ENCODE results near the gene ZC3H18. TPM values are rescaled to one million over a fixed set of nuclear protein-coding genes. Genes with fewer than 3 reads are reported as not detected.

ZC3H18 gene
- total RNA-seq, 4 donors from 2014 or later, result 8.8 to 19.2 (median 13.5) TPM

DNA sequence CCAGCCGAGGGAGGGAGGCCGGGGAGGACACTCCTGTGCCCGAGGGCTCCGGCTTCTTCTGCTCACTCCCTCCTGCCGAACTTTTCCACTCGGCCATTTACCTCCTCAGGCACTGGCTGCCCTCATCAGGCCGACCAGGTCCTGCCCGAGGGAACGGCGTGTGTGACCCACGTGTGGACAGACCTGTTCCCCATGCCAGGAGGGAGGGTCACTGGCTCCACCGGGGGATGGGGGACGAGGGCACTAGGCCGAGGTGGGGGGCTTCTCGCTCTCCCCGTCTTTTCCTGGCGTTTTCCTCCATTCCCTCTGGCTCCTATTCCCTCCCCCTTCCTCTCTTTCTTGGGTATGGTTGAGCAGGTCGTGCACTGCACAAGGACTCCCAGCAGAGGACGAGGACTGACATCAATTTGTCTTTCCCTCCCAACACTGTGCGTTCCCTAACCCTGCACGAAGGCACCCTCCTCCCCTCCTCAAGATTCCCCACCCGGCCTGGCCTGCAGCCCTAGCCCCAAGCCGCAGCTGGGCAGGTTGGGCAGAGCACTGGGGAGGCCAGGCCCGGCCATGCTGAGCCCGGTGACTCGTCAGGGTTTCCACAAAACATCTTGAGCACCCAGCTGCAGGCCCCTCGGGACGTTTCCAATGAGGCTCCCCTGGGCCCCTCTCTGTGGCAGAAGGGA lies 64.9 kb downstream of the ZC3H18 start:
- TF ChIP-seq, protein P1, sequence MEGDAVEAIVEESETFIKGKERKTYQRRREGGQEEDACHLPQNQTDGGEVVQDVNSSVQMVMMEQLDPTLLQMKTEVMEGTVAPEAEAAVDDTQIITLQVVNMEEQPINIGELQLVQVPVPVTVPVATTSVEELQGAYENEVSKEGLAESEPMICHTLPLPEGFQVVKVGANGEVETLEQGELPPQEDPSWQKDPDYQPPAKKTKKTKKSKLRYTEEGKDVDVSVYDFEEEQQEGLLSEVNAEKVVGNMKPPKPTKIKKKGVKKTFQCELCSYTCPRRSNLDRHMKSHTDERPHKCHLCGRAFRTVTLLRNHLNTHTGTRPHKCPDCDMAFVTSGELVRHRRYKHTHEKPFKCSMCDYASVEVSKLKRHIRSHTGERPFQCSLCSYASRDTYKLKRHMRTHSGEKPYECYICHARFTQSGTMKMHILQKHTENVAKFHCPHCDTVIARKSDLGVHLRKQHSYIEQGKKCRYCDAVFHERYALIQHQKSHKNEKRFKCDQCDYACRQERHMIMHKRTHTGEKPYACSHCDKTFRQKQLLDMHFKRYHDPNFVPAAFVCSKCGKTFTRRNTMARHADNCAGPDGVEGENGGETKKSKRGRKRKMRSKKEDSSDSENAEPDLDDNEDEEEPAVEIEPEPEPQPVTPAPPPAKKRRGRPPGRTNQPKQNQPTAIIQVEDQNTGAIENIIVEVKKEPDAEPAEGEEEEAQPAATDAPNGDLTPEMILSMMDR (IDR thresholded peaks at IDR 0.05; ENCODE audit: low read depth), result no peak

DNA sequence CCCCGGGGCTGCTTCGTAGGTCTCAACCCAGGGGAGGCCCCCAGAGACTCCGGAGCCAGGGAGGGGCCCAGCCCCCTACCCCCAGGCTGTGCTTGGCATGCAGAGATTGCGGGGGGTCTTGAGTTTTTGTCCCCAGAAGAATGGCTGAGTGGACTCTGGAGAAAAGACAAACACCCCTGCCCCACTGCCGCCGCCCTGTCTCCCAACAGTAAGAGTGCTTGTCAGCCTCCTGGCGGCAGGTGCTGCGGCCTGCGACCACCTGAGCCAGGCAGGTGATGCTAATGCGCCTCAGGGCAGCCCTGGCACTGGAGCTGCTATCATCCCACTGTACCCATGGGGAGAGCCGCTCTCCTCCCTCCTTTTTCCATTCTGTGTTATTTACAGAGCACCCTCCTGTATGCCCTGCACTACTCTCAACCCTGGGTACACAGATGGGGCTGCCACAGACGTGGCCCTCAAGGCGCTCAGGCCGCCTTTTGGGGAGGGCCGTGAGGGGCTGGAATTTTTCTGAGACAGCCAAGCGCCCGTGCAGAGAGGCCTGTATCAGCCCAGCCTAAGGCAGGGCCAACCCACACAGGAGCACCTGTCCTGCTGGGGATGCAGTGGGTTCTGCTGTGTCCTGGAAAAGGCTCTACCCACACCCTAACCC lies 65.6 kb downstream of the ZC3H18 start:
- TF ChIP-seq, protein P1 (IDR thresholded peaks at IDR 0.05; ENCODE audit: low read depth), result no peak

GRCh38 chr16:88636488-88637265 lies 66.5 kb downstream of the ZC3H18 start:
- TF ChIP-seq, protein P1 (IDR thresholded peaks at IDR 0.05; ENCODE audit: low read depth), result no peak

- TF ChIP-seq, protein P1 (IDR thresholded peaks at IDR 0.05; ENCODE audit: low read depth), result no peak
Observed at GRCh38 chr16:88638323-88639230, 68.4 kb downstream of the ZC3H18 start, which contains the start of gene IL17C. IL17C (plus strand) TSS chr16:88638572; CDS start chr16:88638642, 70 bp downstream.

DNA sequence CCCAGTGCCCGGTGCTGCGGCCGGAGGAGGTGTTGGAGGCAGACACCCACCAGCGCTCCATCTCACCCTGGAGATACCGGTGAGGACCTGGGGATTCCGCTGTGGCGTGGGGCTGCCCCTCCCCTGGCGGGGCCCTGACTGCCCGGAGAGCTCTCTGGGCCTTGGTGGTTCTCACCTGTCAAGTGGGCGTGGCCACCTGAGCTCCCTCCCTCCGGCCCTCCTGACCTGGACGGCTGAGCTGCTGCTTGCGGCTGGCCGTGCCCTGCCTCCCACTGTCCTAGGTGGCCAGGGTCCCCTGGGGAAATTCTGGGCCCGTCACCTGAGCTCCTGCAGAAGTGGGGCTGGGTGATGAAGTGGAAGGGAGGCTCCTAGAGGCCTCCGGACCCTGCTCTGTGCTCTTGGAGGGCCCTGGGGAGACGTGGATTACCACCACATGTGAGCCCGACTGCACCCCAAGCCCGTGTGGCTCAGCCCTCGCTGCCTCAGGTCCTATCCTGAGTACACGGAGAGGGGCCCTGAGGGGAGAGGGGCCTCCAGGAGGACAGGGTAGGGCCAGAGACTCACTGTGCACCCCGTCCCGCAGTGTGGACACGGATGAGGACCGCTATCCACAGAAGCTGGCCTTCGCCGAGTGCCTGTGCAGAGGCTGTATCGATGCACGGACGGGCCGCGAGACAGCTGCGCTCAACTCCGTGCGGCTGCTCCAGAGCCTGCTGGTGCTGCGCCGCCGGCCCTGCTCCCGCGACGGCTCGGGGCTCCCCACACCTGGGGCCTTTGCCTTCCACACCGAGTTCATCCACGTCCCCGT lies 69.2 kb downstream of the ZC3H18 start:
- TF ChIP-seq, protein P1 (IDR thresholded peaks at IDR 0.05; ENCODE audit: low read depth), result no peak

- TF ChIP-seq, protein P1 (IDR thresholded peaks at IDR 0.05; ENCODE audit: low read depth), result no peak
Observed at GRCh38 chr16:88640039-88640495, 69.9 kb downstream of the ZC3H18 start.

All from subcutaneous adipose tissue (tissue), 4 donors.